Measurements from ENCODE around the gene IFITM10.

GRCh38 chr11:1777737-1778136, 27.3 kb upstream of the IFITM10 start:
- TF ChIP-seq ZNF18 (tag by site-specific recombination; IDR thresholded peaks at IDR 0.05) = no peak
- TF ChIP-seq MZF1 (tag by site-specific recombination; IDR thresholded peaks at IDR 0.05; ENCODE audit: borderline replicate concordance) = no peak
- TF ChIP-seq CTCF (tag by site-specific recombination; IDR thresholded peaks at IDR 0.05) = no peak
- TF ChIP-seq ZNF530 (tag by site-specific recombination; IDR thresholded peaks at IDR 0.05; ENCODE audit: low read depth) = no peak
- no peak for TF ChIP-seq ZNF645 (tag by site-specific recombination; IDR thresholded peaks at IDR 0.05)
- no peak for TF ChIP-seq ZNF140 (tag by site-specific recombination; IDR thresholded peaks at IDR 0.05)
- TF ChIP-seq ZNF544 (tag by site-specific recombination; IDR thresholded peaks at IDR 0.05) = no peak
- TF ChIP-seq ZNF274 (IDR thresholded peaks at IDR 0.05; ENCODE audit: low read length) = no peak
- no peak for TF ChIP-seq ZNF274 (tag by site-specific recombination; IDR thresholded peaks at IDR 0.05; ENCODE audit: borderline replicate concordance)
- TF ChIP-seq ZNF138 (tag by site-specific recombination; IDR thresholded peaks at IDR 0.05; ENCODE audit: borderline replicate concordance) = no peak
- TF ChIP-seq ZNF121 (tag by site-specific recombination; IDR thresholded peaks at IDR 0.05) = no peak
- TF ChIP-seq ZNF114 (tag by site-specific recombination; IDR thresholded peaks at IDR 0.05) = no peak
- TF ChIP-seq ZNF2 (tag by site-specific recombination; IDR thresholded peaks at IDR 0.05) = no peak
- TF ChIP-seq ZNF768 (tag by site-specific recombination; IDR thresholded peaks at IDR 0.05) = no peak

All from HEK293 (cell line).